Subcutaneous abdominal adipose tissue (tissue), 5 donors: ENCODE results near the gene LOXL3.
A peak's percentile ranks its signal among the peaks of the same experiment; 100 is the strongest.

Experiments
- H3K27ac ChIP-seq: one replicate; pipeline ENCODE4 v1.7.0; 2013; ENCODE audit warnings: low read depth, mild to moderate bottlenecking, inconsistent platforms, low read length, moderate library complexity
- H3K27me3 ChIP-seq, 5 donors: one replicate each; pipeline ENCODE4 v1.7.0; 2013; ENCODE audit warnings: low read length in 5 of 5, inconsistent platforms in 1 of 5; ENCODE audit not compliant: control insufficient read depth in 5 of 5, insufficient read depth in 4 of 5
- H3K36me3 ChIP-seq, 5 donors: one replicate each; pipeline ENCODE4 v1.7.0; 2013; ENCODE audit warnings: low read length in 5 of 5; ENCODE audit not compliant: control insufficient read depth in 5 of 5, insufficient read depth in 5 of 5
- H3K4me1 ChIP-seq, 5 donors: one replicate each; pipeline ENCODE4 v1.7.0; 2013; ENCODE audit warnings: low read length in 5 of 5, mild to moderate bottlenecking in 3 of 5, moderate library complexity in 1 of 5; ENCODE audit not compliant: control insufficient read depth in 5 of 5, insufficient read depth in 5 of 5
- H3K4me3 ChIP-seq, 5 donors: one replicate each; pipeline ENCODE4 v1.7.0; 2013; ENCODE audit warnings: low read length in 5 of 5, low read depth in 1 of 5
- H3K9ac ChIP-seq, 5 donors: one replicate each; pipeline ENCODE4 v1.7.0; 2013; ENCODE audit warnings: low read length in 5 of 5, mild to moderate bottlenecking in 4 of 5, moderate library complexity in 3 of 5
- H3K9me3 ChIP-seq, 5 donors: one replicate each; pipeline ENCODE4 v1.7.0; 2013; ENCODE audit warnings: low read length in 5 of 5; ENCODE audit not compliant: control insufficient read depth in 5 of 5
- donor health status: healthy.
- donor health status: healthy.
- donor health status: healthy.
- donor health status: healthy.
- donor health status: healthy.

LOXL3 gene

GRCh38 chr2:74585406-74586185 lies 31.9 kb upstream of the LOXL3 start:
- Histone ChIP-seq H3K27ac (no peak overlapping the region), H3K36me3 (no peaks in the 10 kb centered on the region)

GRCh38 chr2:74584088-74584645 lies 30.4 kb upstream of the LOXL3 start:
- Histone ChIP-seq H3K36me3 (no peaks in the 10 kb centered on the region), H3K9me3 (no peaks in the 10 kb centered on the region), H3K9ac (no peak overlapping the region), H3K4me3 (no peak overlapping the region), H3K4me1 (peaks cover 0 to 30% (median 20%) of the 10 kb centered on the region in 5 donors), H3K27me3 (no peaks in the 10 kb centered on the region), H3K27ac (peak overlapping the region; percentile 43)

More at GRCh38 chr2:74585406-74586185, 31.9 kb upstream of the LOXL3 start:
- H3K4me1 ChIP-seq, result peaks cover 0 to 30% (median 20%) of the 10 kb centered on the region in 5 donors
- no peaks in the 10 kb centered on the region for H3K9me3 ChIP-seq
- peaks cover 0 to 2% (median 1%) of the 10 kb centered on the region in 5 donors for H3K27me3 ChIP-seq
- H3K9ac ChIP-seq, result no peak overlapping the region
- H3K4me3 ChIP-seq, result no peak overlapping the region

GRCh38 chr2:74583504-74583903 lies 29.8 kb upstream of the LOXL3 start:
- Histone ChIP-seq H3K4me3 (no peak overlapping the region), H3K36me3 (no peaks in the 10 kb centered on the region), H3K9ac (no peak overlapping the region), H3K9me3 (no peaks in the 10 kb centered on the region), H3K4me1 (peaks cover 0 to 30% (median 20%) of the 10 kb centered on the region in 5 donors), H3K27ac (peak overlapping the region; percentile 43), H3K27me3 (no peaks in the 10 kb centered on the region)

- H3K9me3 ChIP-seq, result no peaks in the 10 kb centered on the region
- peaks cover 1 to 35% (median 29%) of the 10 kb centered on the region in 5 donors for H3K4me1 ChIP-seq
- no peaks in the 10 kb centered on the region for H3K27me3 ChIP-seq
- no peak overlapping the region for H3K27ac ChIP-seq
- no peak overlapping the region for H3K4me3 ChIP-seq
- no peaks in the 10 kb centered on the region for H3K36me3 ChIP-seq
- no peak overlapping the region for H3K9ac ChIP-seq
Measured at GRCh38 chr2:74582184-74582583, 28.4 kb upstream of the LOXL3 start.

- Histone ChIP-seq H3K27ac (no peak overlapping the region), H3K9me3 (no peaks in the 10 kb centered on the region), H3K4me3 (no peak overlapping the region), H3K27me3 (no peaks in the 10 kb centered on the region), H3K9ac (no peak overlapping the region), H3K36me3 (no peaks in the 10 kb centered on the region), H3K4me1 (peaks cover 2 to 41% (median 36%) of the 10 kb centered on the region in 5 donors)
Measured at GRCh38 chr2:74581463-74581862, 27.7 kb upstream of the LOXL3 start.

- Histone ChIP-seq H3K9ac (no peak overlapping the region), H3K9me3 (no peaks in the 10 kb centered on the region), H3K4me3 (no peak overlapping the region), H3K27me3 (no peaks in the 10 kb centered on the region), H3K4me1 (peaks cover 2 to 46% (median 32%) of the 10 kb centered on the region in 5 donors), H3K36me3 (no peaks in the 10 kb centered on the region), H3K27ac (no peak overlapping the region)
Measured at GRCh38 chr2:74578408-74578807, 24.7 kb upstream of the LOXL3 start.

GRCh38 chr2:74577448-74577847 lies 23.7 kb upstream of the LOXL3 start:
- peaks cover 2 to 44% (median 30%) of the 10 kb centered on the region in 5 donors for H3K4me1 ChIP-seq
- no peaks in the 10 kb centered on the region for H3K27me3 ChIP-seq
- H3K36me3 ChIP-seq, result no peaks in the 10 kb centered on the region
- no peak overlapping the region for H3K4me3 ChIP-seq
- peak overlapping the region; percentile 75 for H3K27ac ChIP-seq
- no peaks in the 10 kb centered on the region for H3K9me3 ChIP-seq
- H3K9ac ChIP-seq, result no peak overlapping the region

GRCh38 chr2:74576863-74577229 lies 23.1 kb upstream of the LOXL3 start:
- Histone ChIP-seq H3K36me3 (no peaks in the 10 kb centered on the region), H3K9me3 (no peaks in the 10 kb centered on the region), H3K27me3 (no peaks in the 10 kb centered on the region), H3K27ac (peak overlapping the region; percentile 75), H3K4me3 (no peak overlapping the region), H3K4me1 (peaks cover 2 to 44% (median 30%) of the 10 kb centered on the region in 5 donors), H3K9ac (no peak overlapping the region)

GRCh38 chr2:74576211-74576862 lies 22.6 kb upstream of the LOXL3 start:
- no peaks in the 10 kb centered on the region for H3K9me3 ChIP-seq
- no peak overlapping the region for H3K4me3 ChIP-seq
- H3K27ac ChIP-seq, result peak overlapping the region; percentile 75
- no peaks in the 10 kb centered on the region for H3K36me3 ChIP-seq
- no peak overlapping the region for H3K9ac ChIP-seq
- H3K4me1 ChIP-seq, result peaks cover 2 to 44% (median 30%) of the 10 kb centered on the region in 5 donors
- H3K27me3 ChIP-seq, result no peaks in the 10 kb centered on the region

GRCh38 chr2:74575320-74575719 lies 21.6 kb upstream of the LOXL3 start:
- no peak overlapping the region for H3K27ac ChIP-seq
- no peaks in the 10 kb centered on the region for H3K27me3 ChIP-seq
- H3K9ac ChIP-seq, result no peak overlapping the region
- no peaks in the 10 kb centered on the region for H3K9me3 ChIP-seq
- no peak overlapping the region for H3K4me3 ChIP-seq
- peaks cover 2 to 50% (median 30%) of the 10 kb centered on the region in 5 donors for H3K4me1 ChIP-seq
- no peaks in the 10 kb centered on the region for H3K36me3 ChIP-seq
